T-cell (primary cell): Measurements from ENCODE around the gene OXT. TPM values are rescaled to one million over a fixed set of nuclear protein-coding genes. Genes with fewer than 3 reads are reported as not detected.
"Not testable (repeated sequence)": the region's sequence is repeated elsewhere in the genome, so short reads cannot be mapped to it uniquely, and the experiment has no call there.

ENCODE experiments used
- ATAC-seq, 4 experiments: fragments of 200-7000 bp in 3 of 4; fragments of 150-1000 bp in 1 of 4; cut with Tn5 transposase; replicated peaks in 1 of 4; 1 replicate in 3 of 4; 2 replicates in 1 of 4; pipeline ENCODE4 v1.10.0; 2021; ENCODE audit warnings: moderate library complexity in 3 of 4, mild to moderate bottlenecking in 2 of 4, moderate number of reproducible peaks in 1 of 4
- CTCF ChIA-PET, 2 donors: fragments of 300-600 bp; sonication (Branson Sonifier 250); formaldehyde crosslinking; loops; one replicate each; lab custom pipeline; 2022; ENCODE audit warnings: antibody characterized with exemption in 2 of 2; lab: Charles Lee
- POLR2A ChIA-PET, 2 donors: fragments of 300-600 bp; sonication (Branson Sonifier 250); formaldehyde crosslinking; loops; one replicate each; lab custom pipeline; 2022; ENCODE audit warnings: antibody characterized with exemption in 2 of 2; lab: Charles Lee
- DNase-seq, 35 experiments: peaks; one replicate each; pipeline versions ENCODE4 v3.0.0 to v3.0.0-alpha.2; 2013 to 2023
- H3K27ac ChIP-seq: one replicate; pipeline ENCODE4 v1.5.1; 2013; ENCODE audit warnings: low read length
- H3K27me3 ChIP-seq, 2 experiments: replicated peaks in 1 of 2; 1 replicate in 1 of 2; 2 replicates in 1 of 2; pipeline versions ENCODE4 v1.6.1 to v1.7.0; 2013; ENCODE audit warnings: low read length in 1 of 2, mixed read lengths in 1 of 2; ENCODE audit not compliant: control insufficient read depth in 2 of 2, insufficient read depth in 2 of 2; ENCODE audit errors: extremely low read depth in 1 of 2
- H3K36me3 ChIP-seq, 2 donors: 1 replicate in 1 of 2; 2 replicates in 1 of 2; pipeline versions ENCODE4 v1.6.1 to v1.7.0; 2013; ENCODE audit warnings: low read length in 1 of 2; ENCODE audit not compliant: control insufficient read depth in 2 of 2, insufficient read depth in 1 of 2; ENCODE audit errors: extremely low read depth in 1 of 2
- H3K4me1 ChIP-seq, 2 experiments: 1 replicate in 1 of 2; 2 replicates in 1 of 2; pipeline versions ENCODE4 v1.6.1 to v1.7.0; 2013; ENCODE audit warnings: low read length in 2 of 2, mixed read lengths in 1 of 2; ENCODE audit not compliant: insufficient read depth in 2 of 2, control insufficient read depth in 1 of 2; ENCODE audit errors: extremely low read depth in 1 of 2
- H3K4me3 ChIP-seq, 2 donors: 1 replicate in 1 of 2; 2 replicates in 1 of 2; pipeline versions ENCODE4 v1.5.1 to v1.7.0; 2013; ENCODE audit warnings: mild to moderate bottlenecking in 2 of 2, low read length in 1 of 2, moderate library complexity in 1 of 2; ENCODE audit not compliant: control insufficient read depth in 1 of 2; ENCODE audit errors: extremely low read depth in 1 of 2
- H3K9me3 ChIP-seq: 2 replicates; pipeline ENCODE4 v1.7.0; 2013
- H3K27ac Mint-ChIP-seq, 2 donors: one replicate each; pipeline ENCODE4 v1.8.0; 2020 to 2021; ENCODE audit warnings: mild to moderate bottlenecking in 2 of 2, mixed read lengths in 2 of 2
- H3K27me3 Mint-ChIP-seq, 2 donors: one replicate each; pipeline ENCODE4 v1.8.0; 2021 to 2022; ENCODE audit warnings: mixed read lengths in 2 of 2
- H3K36me3 Mint-ChIP-seq: one replicate; pipeline ENCODE4 v1.8.0; 2021; ENCODE audit warnings: mixed read lengths
- H3K4me1 Mint-ChIP-seq, 3 donors: one replicate each; pipeline ENCODE4 v1.8.0; 2020 to 2022; ENCODE audit warnings: mixed read lengths in 3 of 3, mild to moderate bottlenecking in 1 of 3
- H3K4me3 Mint-ChIP-seq, 3 donors: one replicate each; pipeline ENCODE4 v1.8.0; 2020 to 2022; ENCODE audit warnings: mild to moderate bottlenecking in 3 of 3, mixed read lengths in 3 of 3, moderate library complexity in 3 of 3
- H3K9me3 Mint-ChIP-seq, 3 donors: one replicate each; pipeline ENCODE4 v1.8.0; 2020 to 2022; ENCODE audit warnings: mixed read lengths in 3 of 3
- WGBS: methylation state at CpG from one replicate; pipeline ENCODE4 v1.1.5; 2013; ENCODE audit warnings: missing lambda C conversion rate; ENCODE audit not compliant: insufficient coverage; 5-methylcytosine and 5-hydroxymethylcytosine counted together
- total RNA-seq, 35 experiments: library from RNA in 6 of 35; stranded (reverse) in 6 of 35; fragments of 120-200 nt in 1 of 35; gene quantifications; one replicate each; pipeline versions ENCODE4 v1.2.1 to v1.2.4 and lab custom pipeline; 2013 to 2026

Gene OXT
- total RNA-seq, 5 donors from 2014 or later (not counting 1 experiment from before 2014, with no cell fraction given) = 0.92 to 3.0 (median 1.5) TPM; not detected in 2

DNA sequence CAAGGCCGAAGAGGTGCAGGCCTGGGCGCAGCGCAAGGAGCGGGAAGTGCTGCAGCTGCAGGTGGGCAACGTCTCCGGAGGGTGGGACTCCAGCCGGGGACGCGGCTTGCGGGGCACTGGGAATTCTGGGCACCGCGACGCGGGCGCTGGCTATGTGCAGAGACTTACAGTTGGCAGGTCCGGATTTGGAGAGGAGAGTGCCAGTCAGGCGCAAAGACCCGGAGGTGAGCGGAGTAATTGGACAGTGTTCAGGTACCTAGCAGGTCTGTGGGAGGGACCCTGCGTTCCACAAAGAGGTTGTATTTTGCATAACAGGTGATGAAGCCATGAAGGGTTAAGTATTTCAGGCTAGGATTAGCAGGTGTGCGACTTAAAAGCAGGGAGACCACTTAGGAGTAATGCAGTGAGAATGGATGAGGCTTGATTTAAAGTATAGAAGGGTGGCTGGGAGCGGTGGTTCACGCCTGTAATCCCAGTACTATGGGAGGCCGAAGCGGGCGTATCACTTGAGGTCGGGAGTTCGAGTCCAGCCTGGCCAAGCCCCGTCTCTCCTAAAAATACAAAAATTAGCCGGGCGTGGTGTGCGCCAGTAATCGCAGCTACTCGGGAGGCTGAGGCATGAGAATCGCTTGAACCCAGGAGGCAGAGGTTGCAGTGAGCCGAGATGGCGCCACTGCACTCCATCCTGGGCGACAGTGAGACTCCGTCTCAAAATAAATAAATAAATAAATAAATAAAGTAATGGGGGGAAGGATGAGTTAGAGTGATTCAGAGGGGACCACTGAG lies 24.6 kb upstream of the OXT start:
- no peak overlapping the region for H3K27ac ChIP-seq
- Mint-ChIP-seq H3K27me3 (no peaks in the 10 kb centered on the region), H3K4me1 (peaks cover 16 to 23% (median 20%) of the 10 kb centered on the region in 3 donors), H3K4me3 (peak overlapping the region; percentile 79 to 82 (median 82)), H3K36me3 (peaks cover 17% of the 10 kb centered on the region), H3K9me3 (no peaks in the 10 kb centered on the region), H3K27ac (peak overlapping the region; percentile 75 to 79)
- peaks cover 0 to 27% of the 10 kb centered on the region in 2 donors for H3K36me3 ChIP-seq
- no peaks in the 10 kb centered on the region for H3K9me3 ChIP-seq
- ChIA-PET POLR2A (no interaction called here), CTCF (no interaction called here)
- peaks cover 4 to 22% of the 10 kb centered on the region in 2 experiments for H3K4me1 ChIP-seq
- ATAC-seq = no peak
- H3K27me3 ChIP-seq = no peaks in the 10 kb centered on the region
- WGBS = 41% methylated on average over 34 of the region's 39 CpGs
- DNase-seq = no peak
- peak overlapping the region; percentile 68 to 69 for H3K4me3 ChIP-seq

GRCh38 chr20:3047486-3048419 lies 23.7 kb upstream of the OXT start:
- 96% methylated on average over 11 of the region's 14 CpGs for WGBS
- peaks cover 16 to 23% (median 20%) of the 10 kb centered on the region in 3 donors for H3K4me1 Mint-ChIP-seq

DNA sequence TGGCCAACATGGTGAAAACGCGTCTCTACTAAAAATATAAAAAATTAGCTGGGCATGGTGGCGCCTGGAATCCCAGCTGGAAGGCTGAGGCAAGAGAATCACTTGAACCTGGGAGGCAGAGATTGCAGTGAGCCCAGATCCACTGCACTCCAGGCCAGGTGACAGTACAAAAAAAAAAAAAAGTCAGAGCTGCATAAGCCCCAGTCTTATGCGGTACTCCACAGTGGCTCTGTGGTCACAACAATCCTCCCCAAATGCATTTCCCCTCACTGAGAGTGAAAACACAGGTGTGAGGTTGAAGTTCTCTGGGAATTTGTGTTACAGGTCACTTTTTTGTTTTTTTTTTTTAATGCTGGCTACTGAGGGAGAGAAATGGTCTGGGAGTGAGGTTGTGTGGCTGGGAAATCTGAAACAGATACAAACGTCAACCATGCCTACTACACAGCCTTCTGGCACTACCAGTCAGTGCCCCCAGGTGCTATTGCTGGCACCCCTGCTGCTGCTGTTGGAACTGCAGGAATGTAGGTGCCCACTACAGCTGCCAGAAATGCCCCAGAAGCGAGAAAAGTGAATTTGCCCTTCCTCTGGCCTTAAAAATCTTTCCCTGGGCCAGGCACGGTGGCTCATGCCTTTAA lies 19.9 kb upstream of the OXT start:
- Mint-ChIP-seq H3K27ac (peak overlapping the region in 1 of 2 donors; percentile 44), H3K36me3 (peaks cover 17% of the 10 kb centered on the region), H3K4me3 (no peak overlapping the region), H3K4me1 (peaks cover 8 to 14% (median 12%) of the 10 kb centered on the region in 3 donors), H3K9me3 (no peaks in the 10 kb centered on the region), H3K27me3 (no peaks in the 10 kb centered on the region)
- POLR2A ChIA-PET = no interaction called here
- no peak overlapping the region for H3K27ac ChIP-seq
- H3K4me1 ChIP-seq = peaks cover 4 to 14% of the 10 kb centered on the region in 2 experiments
- H3K9me3 ChIP-seq = no peaks in the 10 kb centered on the region
- H3K36me3 ChIP-seq = peaks cover 0 to 27% of the 10 kb centered on the region in 2 donors
- ATAC-seq (peak in 1 of 4 experiments; percentile 48), DNase-seq (no peak)
- CTCF ChIA-PET = no interaction called here
- 68% methylated on average over 5 of the region's 7 CpGs for WGBS
- no peak overlapping the region for H3K4me3 ChIP-seq
- no peaks in the 10 kb centered on the region for H3K27me3 ChIP-seq

More at GRCh38 chr20:3047486-3048419, 23.7 kb upstream of the OXT start:
- H3K9me3 ChIP-seq = no peaks in the 10 kb centered on the region
- peaks cover 4 to 22% of the 10 kb centered on the region in 2 experiments for H3K4me1 ChIP-seq
- Mint-ChIP-seq H3K9me3 (no peaks in the 10 kb centered on the region), H3K27me3 (no peaks in the 10 kb centered on the region), H3K27ac (peak overlapping the region in 1 of 2 donors; percentile 58), H3K36me3 (peaks cover 17% of the 10 kb centered on the region), H3K4me3 (peak overlapping the region; percentile 79 to 82 (median 82))
- H3K27me3 ChIP-seq = no peaks in the 10 kb centered on the region
- H3K36me3 ChIP-seq = peaks cover 0 to 27% of the 10 kb centered on the region in 2 donors
- no peak overlapping the region for H3K4me3 ChIP-seq
- ATAC-seq = no peak
- no peak overlapping the region for H3K27ac ChIP-seq
- ChIA-PET POLR2A (interaction anchor here in 1 of 2 donors (0.5 kb wide), 1 partner anchor 990 kb away, joined by 8 read pairs; no protein-coding TSS in a partner anchor), CTCF (no interaction called here)
- no peak for DNase-seq

GRCh38 chr20:3059489-3059888 lies 11.9 kb upstream of the OXT start:
- no peak overlapping the region for H3K4me3 Mint-ChIP-seq
- H3K36me3 Mint-ChIP-seq = no peaks in the 10 kb centered on the region
- H3K9me3 Mint-ChIP-seq = no peaks in the 10 kb centered on the region
- no peaks in the 10 kb centered on the region for H3K27me3 Mint-ChIP-seq
- no peak overlapping the region for H3K27ac ChIP-seq
- H3K36me3 ChIP-seq = no peaks in the 10 kb centered on the region
- H3K4me1 ChIP-seq = no peaks in the 10 kb centered on the region
- H3K4me1 Mint-ChIP-seq = peaks cover 10 to 21% (median 12%) of the 10 kb centered on the region in 3 donors
- DNase-seq = no peak
- no peak for ATAC-seq
- CTCF ChIA-PET = no interaction called here
- no peaks in the 10 kb centered on the region for H3K27me3 ChIP-seq
- POLR2A ChIA-PET = no interaction called here
- no peak overlapping the region for H3K27ac Mint-ChIP-seq
- no peaks in the 10 kb centered on the region for H3K9me3 ChIP-seq
- H3K4me3 ChIP-seq = no peak overlapping the region
- 94% methylated on average over 3 of the region's 3 CpGs for WGBS

- CTCF ChIA-PET, POLR2A ChIA-PET, DNase-seq, H3K27me3 ChIP-seq, H3K4me3 Mint-ChIP-seq, H3K36me3 Mint-ChIP-seq, H3K27ac Mint-ChIP-seq, H3K9me3 Mint-ChIP-seq, H3K4me1 ChIP-seq, ATAC-seq, H3K9me3 ChIP-seq, H3K4me3 ChIP-seq, H3K27ac ChIP-seq, H3K27me3 Mint-ChIP-seq, H3K36me3 ChIP-seq: not testable (repeated sequence)
- peaks cover 13 to 21% (median 16%) of the 10 kb centered on the region in 3 donors for H3K4me1 Mint-ChIP-seq
- WGBS = 67% methylated on average over 1 of the region's 6 CpGs
Observed at GRCh38 chr20:3064119-3064518, 7.3 kb upstream of the OXT start.
